Large intestine (tissue), 3 donors: Measurements from ENCODE around the gene WDR70. TPM values are rescaled to one million over a fixed set of nuclear protein-coding genes. Genes with fewer than 3 reads are reported as not detected.
"Not testable (repeated sequence)": the region's sequence is repeated elsewhere in the genome, so short reads cannot be mapped to it uniquely, and the experiment has no call there.

Experiments
- DNase-seq, 2 donors: peaks; one replicate each; pipeline versions ENCODE4 v3.0.0 to v3.0.0-alpha.2; 2013
- H3K27ac ChIP-seq: one replicate; pipeline ENCODE4 v1.5.1; 2013; ENCODE audit warnings: low read length
- H3K27me3 ChIP-seq: 2 replicates; pipeline ENCODE4 v1.6.1; 2013; ENCODE audit warnings: low read length; ENCODE audit not compliant: control insufficient read depth, insufficient read depth
- H3K36me3 ChIP-seq: 2 replicates; pipeline ENCODE4 v1.6.1; 2013; ENCODE audit warnings: low read length; ENCODE audit not compliant: control insufficient read depth, insufficient read depth
- H3K4me1 ChIP-seq: one replicate; pipeline ENCODE4 v1.6.1; 2013; ENCODE audit warnings: low read length; ENCODE audit not compliant: control insufficient read depth, insufficient read depth
- H3K4me3 ChIP-seq: one replicate; pipeline ENCODE4 v1.5.1; 2013; ENCODE audit warnings: low read length
- H3K9me3 ChIP-seq: one replicate; pipeline ENCODE4 v1.6.1; 2013; ENCODE audit warnings: mild to moderate bottlenecking, low read depth, low read length, moderate library complexity; ENCODE audit not compliant: control insufficient read depth
- WGBS: methylation state at CpG from one replicate; pipeline ENCODE4 v1.1.5; 2013; ENCODE audit warnings: low lambda C conversion rate; ENCODE audit not compliant: insufficient coverage; 5-methylcytosine and 5-hydroxymethylcytosine counted together
- polyA plus RNA-seq: library from polyadenylated mRNA; unstranded; fragments of 120-200 nt; gene quantifications from one replicate; pipeline ENCODE4 v1.2.1, GENCODE V29; 2013

The WDR70 gene
- polyA plus RNA-seq, 1 donor = 27.7 TPM

DNA sequence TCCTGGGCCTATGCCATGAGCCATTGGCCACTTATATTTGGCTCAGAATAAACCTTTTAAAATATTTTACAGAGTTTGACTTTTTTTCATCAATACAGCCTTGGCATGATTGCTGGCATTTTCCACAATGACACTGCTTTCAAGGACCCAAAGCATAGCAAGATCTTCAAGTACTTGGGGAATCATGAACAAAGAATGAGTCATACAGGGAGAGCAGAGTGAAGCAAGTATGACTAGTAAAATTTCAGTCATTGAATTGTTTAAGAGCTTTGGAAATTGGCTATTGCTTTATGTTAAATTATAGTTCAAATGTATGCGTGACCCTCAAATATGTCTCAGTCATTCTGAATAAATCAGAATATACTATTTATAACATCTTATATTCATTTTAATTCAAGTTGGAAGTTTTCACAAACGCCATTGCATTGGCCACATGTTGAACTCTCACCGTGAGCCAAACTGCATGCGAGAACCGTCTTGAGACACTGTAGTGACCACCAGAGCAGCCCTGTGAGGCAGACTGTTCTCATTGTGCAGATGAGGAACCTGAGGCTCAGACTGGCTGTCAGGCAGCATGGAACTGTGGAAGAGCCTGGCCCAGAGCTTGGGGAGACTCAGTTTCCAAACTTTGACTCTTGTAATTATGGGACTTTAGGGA lies 407.9 kb downstream of the WDR70 start:
- Histone ChIP-seq H3K27me3 (no peaks in the 10 kb centered on the region), H3K36me3 (no peaks in the 10 kb centered on the region), H3K27ac (no peak overlapping the region), H3K4me1 (no peaks in the 10 kb centered on the region), H3K4me3 (no peak overlapping the region), H3K9me3 (no peaks in the 10 kb centered on the region)
- 86% methylated on average over 1 of the region's 5 CpGs for WGBS
- DNase-seq = no peak

DNA sequence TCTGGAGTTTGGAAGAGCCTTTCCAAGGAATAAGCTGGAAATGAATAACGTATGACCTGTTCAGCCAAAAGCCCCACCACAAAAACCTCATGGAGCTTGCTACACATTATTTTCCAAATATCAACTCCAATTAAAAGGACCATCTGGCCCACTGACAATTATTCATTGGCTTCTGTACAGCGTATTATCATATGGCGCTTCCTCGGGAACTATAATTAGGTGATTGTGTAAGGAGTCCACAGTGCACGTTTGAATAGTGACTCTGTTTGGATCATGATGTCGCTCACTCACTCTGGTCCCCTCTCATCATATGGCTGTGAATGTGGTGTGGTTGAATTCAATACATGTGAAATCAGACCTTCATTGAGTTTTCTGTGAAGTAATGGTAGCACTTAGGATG lies 408.6 kb downstream of the WDR70 start:
- H3K9me3 ChIP-seq = no peaks in the 10 kb centered on the region
- DNase-seq = no peak
- no peak overlapping the region for H3K4me3 ChIP-seq
- H3K36me3 ChIP-seq = no peaks in the 10 kb centered on the region
- WGBS = no CpG with 5 or more reads among the region's 6 CpGs
- H3K27me3 ChIP-seq = no peaks in the 10 kb centered on the region
- H3K27ac ChIP-seq = no peak overlapping the region
- no peaks in the 10 kb centered on the region for H3K4me1 ChIP-seq

DNA sequence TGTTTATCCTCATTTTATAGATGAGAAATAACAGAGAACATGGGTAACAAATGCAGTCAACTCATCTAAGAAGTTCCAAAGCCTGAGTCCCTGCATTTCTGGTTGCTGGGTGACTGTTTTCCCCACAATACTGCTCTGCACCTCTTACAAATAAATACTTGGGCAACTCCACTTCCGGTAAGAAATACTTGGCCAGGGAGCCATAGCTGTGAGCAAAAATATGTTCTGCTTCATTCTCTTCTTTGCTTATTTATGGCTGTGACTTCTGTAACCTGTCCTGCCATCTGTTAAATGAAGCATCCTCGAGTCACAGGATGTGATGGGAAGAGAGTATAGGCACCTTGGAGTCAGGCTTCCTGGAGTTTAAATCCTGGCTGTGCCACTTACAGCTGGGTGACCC lies 410.9 kb downstream of the WDR70 start:
- Histone ChIP-seq H3K36me3 (no peaks in the 10 kb centered on the region), H3K9me3 (no peaks in the 10 kb centered on the region), H3K27me3 (no peaks in the 10 kb centered on the region), H3K4me3 (no peak overlapping the region), H3K4me1 (no peaks in the 10 kb centered on the region), H3K27ac (no peak overlapping the region)
- no CpG with 5 or more reads among the region's 2 CpGs for WGBS
- DNase-seq = no peak

DNA sequence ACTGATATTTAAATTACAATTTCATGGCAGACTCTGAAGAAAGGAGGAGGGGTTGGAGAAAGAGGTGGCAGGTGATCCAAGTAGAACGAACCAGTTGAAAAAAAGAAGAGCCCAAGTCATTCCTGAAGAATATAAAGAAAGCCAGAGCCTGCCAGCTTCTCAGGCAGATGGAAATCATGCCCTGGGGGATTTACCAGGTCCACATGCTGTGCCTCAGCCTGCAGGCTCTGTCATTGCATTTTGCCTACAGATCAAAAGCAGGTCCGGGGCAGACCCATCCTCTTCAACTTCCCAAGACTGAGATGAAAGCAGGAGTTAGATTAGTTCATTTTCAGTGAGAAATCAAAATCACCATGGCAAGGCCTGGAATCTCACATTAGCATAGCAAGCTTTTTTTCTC lies 412.2 kb downstream of the WDR70 start:
- H3K27me3 ChIP-seq = no peaks in the 10 kb centered on the region
- H3K36me3 ChIP-seq = no peaks in the 10 kb centered on the region
- 50% methylated on average over 1 of the region's 2 CpGs for WGBS
- no peaks in the 10 kb centered on the region for H3K4me1 ChIP-seq
- no peaks in the 10 kb centered on the region for H3K9me3 ChIP-seq
- no peak overlapping the region for H3K27ac ChIP-seq
- DNase-seq = no peak
- no peak overlapping the region for H3K4me3 ChIP-seq

DNA sequence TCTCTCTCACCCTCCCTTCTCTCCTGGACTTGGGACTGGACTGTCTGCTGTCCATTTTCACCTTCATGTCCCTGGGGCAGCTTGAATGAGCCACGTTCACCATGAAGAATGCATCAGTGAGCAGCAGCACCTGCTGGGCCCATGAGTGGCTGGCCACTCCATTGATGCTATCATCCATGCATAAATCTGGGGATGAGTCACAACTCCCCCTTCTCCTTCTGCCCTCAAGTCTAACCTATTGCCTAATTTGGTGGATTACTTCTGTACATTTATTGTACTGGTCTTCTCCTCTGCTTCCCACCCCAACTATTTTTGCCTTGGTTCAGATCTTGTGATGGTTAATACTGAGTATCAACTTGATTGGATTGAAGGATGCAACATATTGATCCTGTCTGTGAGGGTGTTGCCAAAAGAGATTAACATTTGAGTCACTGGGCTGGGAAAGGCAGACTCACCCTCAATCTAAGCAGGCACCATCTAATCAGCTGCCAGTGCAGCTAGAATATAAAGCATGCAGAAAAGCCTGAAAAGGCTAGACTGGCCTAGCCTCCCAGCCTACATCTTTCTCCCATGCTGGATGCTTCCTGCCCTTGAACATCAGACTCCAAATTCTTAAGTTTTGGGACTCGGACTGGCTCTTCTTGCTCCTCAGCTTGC lies 414.0 kb downstream of the WDR70 start:
- no peak for DNase-seq
- H3K4me3 ChIP-seq = no peak overlapping the region
- H3K36me3 ChIP-seq = no peaks in the 10 kb centered on the region
- no peaks in the 10 kb centered on the region for H3K27me3 ChIP-seq
- H3K4me1 ChIP-seq = no peaks in the 10 kb centered on the region
- no peak overlapping the region for H3K27ac ChIP-seq
- no peaks in the 10 kb centered on the region for H3K9me3 ChIP-seq
- no CpG with 5 or more reads among the region's 2 CpGs for WGBS

DNA sequence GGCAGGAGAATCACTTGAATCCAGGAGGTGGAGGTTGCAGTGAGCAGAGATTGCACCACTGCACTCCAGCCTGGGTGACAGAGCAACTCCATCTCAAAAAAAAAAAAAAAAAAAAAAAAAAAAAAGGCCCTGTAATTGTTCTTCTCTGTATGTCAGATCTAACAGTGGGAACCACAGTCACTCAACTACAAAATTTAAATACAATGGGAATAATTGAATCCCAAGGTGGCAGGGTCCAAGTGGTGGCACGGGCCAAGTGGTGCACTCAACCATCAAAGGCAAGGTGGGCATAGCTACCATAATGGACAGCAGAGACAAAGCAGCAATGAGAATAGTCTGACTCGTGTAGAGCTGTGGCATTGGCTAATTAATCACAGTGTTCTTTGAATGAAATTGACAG lies 416.2 kb downstream of the WDR70 start:
- H3K9me3 ChIP-seq, H3K27me3 ChIP-seq, H3K4me1 ChIP-seq, H3K36me3 ChIP-seq, DNase-seq, H3K4me3 ChIP-seq, H3K27ac ChIP-seq: not testable (repeated sequence)
- no CpG with 5 or more reads among the region's 2 CpGs for WGBS

DNA sequence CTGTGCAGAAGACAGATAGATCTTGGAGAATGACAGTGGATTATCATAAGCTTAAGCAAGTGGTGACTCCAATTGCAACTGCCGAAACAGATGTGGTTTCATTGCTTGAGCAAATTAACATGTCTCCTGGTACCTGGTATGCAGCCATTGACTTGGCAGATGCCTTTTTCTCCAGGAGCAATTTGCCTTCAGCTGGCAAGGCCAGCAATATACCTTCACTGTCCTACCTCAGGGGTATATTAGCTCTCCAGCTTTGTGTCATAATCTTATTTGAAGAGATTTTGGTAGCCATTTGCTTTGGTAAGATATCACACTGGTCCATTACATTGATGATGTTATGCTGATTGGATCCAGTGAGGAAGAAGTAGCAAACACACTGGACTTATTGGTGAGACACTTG lies 417.3 kb downstream of the WDR70 start:
- not testable (repeated sequence) for H3K4me1 ChIP-seq, DNase-seq, H3K4me3 ChIP-seq, H3K36me3 ChIP-seq, H3K9me3 ChIP-seq, H3K27ac ChIP-seq, H3K27me3 ChIP-seq
- WGBS = no CpG with 5 or more reads among the region's 1 CpG

DNA sequence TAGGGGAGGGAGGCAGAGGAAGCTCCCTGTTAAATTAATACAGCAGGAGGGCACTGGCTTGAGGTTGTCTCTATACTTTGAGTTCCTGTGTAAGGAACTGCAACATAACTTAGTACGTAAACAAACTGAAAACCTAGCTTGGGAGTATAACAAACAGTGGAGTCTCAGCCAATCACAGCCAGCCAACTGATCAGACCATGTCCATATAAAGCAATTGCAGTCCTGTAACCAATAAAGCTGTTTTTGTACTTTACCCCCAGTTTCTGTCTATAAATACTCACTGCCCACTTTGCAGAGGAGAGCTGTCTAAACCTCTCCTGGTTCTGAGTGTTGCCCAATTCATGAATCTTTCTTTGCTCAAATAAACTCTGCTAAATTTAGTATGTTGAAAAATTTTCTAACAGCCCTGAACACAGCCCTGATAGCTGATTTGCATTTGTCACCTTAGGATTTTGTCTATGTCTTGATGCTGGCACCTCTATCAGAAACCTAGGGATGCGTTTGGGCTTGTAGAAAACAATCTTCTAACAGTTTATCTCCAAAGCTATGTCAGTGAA lies 420.8 kb downstream of the WDR70 start:
- Histone ChIP-seq H3K4me3 (no peak overlapping the region), H3K9me3 (no peaks in the 10 kb centered on the region), H3K36me3 (no peaks in the 10 kb centered on the region), H3K4me1 (no peaks in the 10 kb centered on the region), H3K27me3 (no peaks in the 10 kb centered on the region), H3K27ac (no peak overlapping the region)
- DNase-seq = no peak
- WGBS = 100% methylated on average over 1 of the region's 2 CpGs

DNA sequence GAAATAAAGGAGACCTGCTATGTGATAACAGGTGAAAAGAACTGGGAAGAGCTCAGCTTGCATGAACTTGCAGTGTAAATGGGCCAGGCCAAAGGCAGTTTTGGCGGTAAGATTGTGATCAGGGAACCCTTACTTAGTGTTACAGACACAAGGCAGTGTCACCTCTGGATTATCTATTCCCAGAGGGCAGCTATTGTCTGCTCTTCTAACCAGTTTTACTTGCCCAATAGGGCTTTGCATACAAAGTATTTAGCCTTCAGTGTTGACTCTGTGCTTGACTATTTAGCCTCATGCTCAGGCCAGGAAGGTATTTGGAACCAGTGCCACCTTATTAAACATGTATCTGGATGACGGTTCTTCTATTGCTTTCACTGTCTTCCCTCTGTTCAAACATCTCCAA lies 422.4 kb downstream of the WDR70 start:
- no CpG with 5 or more reads among the region's 2 CpGs for WGBS
- no peak for DNase-seq
- H3K27me3 ChIP-seq = no peaks in the 10 kb centered on the region
- H3K4me3 ChIP-seq = no peak overlapping the region
- no peaks in the 10 kb centered on the region for H3K36me3 ChIP-seq
- no peaks in the 10 kb centered on the region for H3K9me3 ChIP-seq
- no peak overlapping the region for H3K27ac ChIP-seq
- no peaks in the 10 kb centered on the region for H3K4me1 ChIP-seq
